ELR (cell line): Measurements from ENCODE around the gene MFSD12.
A peak's percentile ranks its signal among the peaks of the same experiment; 100 is the strongest.
"Not testable (repeated sequence)": the region's sequence is repeated elsewhere in the genome, so short reads cannot be mapped to it uniquely, and the experiment has no call there.

Source experiments
- DNase-seq: peaks from one replicate; pipeline ENCODE4 v3.0.0-alpha.2; 2015; ENCODE audit warnings: low read depth

Gene MFSD12

DNA sequence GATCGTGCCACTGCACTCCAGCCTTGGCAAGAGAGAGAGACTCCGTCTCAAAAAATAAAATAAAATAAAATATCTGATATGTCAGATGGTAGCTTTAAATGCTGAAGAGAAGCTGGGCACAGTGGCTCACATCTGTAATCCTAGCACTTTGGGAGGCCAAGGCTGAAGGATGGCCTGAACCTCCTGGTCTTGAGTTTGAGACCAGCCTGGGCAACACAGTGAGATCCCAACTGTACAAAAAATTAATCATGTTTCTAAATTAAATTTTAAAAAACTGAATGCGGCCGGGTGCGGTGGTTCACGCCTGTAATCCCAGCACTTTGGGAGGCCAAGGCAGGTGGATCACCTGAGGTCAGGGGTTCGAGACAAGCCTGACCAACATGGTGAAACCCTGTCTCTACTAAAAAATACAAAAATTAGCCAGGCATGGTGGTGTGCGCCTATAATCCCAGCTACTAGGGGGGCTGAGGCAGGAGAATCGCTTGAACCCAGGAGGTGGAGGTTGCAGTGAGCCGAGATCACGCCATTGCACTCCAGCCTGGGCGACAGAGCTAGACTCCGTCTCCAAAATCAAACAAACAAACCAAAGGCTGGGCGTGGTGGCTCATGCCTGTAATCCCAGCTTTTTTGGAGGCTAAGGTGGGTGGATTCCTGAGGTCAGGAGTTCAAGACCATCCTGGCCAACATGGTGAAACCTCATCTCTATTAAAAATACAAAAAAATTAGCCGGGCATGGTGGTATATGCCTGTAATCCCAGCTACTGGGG lies 26.8 kb upstream of the MFSD12 start:
- DNase-seq: not testable (repeated sequence)

DNA sequence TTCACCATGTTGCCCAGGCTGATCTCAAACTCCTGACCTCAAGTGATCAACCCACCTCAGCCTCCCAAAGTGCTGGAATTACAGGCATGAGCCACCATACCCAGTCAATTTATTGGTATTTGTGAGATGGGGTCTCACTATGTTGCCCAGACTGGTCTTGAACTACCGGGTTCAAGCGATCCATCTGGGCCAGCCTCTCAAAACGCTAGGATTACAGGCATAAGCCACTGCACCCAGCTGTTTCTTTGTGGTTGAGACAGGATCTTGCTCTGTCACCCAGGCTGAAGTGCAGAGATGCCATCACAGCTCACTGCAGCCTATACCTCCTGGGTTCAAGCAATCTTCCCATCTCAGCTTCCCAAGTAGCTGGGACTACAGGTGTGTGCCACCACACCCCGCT lies 24.4 kb upstream of the MFSD12 start:
- DNase-seq: not testable (repeated sequence)

DNA sequence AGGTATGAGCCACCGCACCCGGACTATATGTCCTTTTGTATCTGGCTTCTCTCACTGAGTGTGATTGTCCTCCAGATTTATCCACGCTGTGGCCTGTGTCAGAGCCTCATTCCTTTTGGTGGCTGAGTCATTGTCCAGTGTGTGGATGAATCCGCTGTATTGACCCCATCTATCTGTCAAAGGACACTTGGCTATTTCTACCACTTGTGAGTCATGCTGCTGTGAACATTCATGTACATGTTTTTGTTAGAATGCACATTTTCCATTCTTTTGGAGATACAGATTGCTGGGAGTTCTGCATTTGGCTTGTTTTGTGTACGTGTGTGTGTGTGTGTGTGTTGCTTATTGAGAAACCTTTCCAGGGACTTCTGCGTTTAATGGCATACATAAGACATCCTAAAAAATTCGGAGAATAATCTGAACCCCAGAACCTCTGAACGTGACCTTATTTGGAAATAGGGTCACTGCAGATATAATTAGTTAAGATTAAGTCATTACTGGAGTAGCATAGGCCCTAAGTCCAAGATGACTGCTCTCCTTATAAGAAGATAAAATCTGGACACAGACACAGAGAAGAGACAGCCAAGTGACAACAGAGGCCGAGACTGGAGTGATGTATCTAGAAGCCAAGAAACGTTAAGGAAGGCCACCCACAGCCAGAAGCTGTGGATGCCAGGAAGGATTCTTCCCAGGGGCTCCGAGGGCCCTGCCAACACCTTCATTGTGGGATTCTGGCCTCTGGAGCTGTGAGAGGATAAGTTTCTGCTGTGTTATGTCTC lies 23.0 kb upstream of the MFSD12 start:
- DNase-seq: peak; percentile 97

DNA sequence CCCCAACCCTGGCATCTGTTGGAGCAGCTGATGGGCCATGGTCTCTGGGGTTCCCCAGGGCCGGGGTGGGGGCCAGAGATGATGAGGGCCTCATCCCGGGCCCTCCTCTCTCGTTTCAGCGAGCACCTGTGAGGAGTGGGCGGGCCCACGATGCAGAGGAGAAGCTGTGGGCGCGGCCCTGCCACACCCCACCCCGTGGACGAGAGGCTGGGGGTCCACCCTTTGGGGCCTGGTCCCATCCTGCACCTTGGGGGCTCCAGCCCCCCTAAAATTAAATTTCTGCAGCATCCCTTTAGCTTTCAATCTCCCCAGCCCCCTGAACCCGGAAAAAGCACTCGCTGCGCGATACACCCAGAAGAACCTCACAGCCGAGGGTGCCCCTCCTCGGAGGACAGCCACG lies 21.0 kb upstream of the MFSD12 start:
- no peak for DNase-seq

DNA sequence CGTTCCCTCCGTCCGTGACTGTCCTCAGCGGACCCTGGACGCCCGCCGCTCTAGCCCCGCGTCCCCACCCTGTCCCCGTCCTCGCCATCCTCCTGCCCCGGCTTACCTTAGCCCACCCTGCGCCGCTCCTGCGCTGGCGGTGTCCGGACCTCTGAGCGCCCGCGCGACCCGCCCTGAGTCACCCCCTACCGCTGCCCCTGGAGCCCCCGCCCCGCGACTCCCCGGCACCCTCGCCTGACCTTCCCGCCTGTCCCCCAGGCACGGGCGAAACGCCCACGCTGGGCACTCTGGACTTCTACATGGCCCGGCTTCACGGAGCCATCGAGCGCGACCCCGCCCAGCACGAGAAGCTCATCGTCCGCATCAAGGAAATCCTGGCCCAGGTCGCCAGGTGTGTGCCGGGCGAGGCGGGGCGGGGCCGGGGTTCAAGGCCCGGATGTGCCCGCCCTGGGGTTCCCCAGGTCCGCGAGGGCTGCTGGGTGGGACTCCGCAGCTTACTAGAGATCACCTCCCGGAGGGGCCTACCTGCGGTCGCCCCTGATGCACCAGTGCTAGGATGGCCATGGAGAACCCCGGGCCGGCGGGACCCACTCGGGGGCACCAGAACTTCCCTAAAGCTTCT lies 20.4 kb upstream of the MFSD12 start:
- DNase-seq: no peak

DNA sequence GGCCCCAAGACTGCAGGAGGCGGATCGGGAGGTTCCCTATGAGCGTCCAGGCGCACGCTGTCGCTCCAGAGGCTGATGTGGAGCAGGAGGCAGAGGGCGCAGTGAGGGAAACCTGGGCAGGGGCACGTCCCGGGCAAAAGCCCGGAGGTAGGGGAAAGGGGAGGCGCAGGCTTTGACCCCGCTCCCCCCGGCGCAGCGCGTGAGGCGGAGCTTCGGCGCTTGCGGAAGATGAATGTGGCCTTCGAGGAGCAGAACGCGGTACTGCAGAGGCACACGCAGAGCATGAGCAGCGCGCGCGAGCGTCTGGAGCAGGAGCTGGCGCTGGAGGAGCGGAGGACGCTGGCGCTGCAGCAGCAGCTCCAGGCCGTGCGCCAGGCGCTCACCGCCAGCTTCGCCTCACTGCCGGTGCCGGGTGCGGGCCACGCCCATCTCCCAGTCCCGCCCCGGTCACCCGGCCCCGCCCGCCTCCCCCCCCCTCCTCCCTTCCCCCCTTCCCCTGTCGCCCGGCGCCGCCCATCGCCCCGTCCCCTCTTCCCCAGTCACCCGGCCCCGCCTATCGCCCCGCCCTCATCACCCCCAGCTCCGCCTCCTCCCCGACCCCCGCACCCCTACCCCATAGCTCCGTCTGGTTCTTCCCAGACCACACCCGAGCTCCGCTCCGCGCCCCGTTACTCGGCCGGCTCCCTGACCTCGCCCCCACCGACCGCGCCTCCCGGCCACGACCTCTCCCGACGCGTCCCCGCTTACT lies 19.5 kb upstream of the MFSD12 start:
- no peak for DNase-seq

DNA sequence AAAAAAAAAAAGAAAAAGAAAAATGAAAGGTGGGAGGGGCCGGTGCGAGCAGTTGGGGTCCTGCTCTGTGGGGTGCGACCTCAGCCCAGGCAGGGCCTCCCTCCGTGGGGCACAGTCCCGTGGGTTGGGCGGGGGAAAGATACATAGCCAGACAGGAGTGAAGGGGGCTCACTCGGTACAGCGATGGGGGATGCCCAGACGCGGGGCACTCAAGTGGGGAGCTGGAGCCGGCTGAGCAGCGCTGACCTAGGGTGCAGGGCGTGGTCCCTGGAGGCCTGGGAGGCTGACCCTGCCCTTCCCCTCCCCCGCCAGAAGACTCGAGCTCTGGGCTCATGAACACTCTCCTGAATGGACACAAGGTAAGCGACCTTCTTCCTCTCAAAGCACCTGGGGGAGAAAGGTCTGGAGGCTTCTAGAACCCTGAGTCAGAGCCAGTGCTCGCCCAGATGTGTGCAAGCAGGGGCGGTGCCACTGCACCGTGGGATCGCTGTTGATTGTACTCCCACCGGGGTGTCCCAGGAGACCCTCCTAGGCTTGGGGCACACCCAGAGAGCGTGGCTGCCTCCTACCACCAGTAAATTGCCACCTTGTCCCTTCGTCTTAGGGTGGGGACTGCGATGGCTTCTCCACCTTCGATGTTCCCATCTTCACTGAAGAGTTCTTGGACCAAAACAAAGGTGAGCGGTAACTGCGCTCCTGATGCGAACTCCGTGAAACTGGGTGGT lies 18.7 kb upstream of the MFSD12 start:
- DNase-seq: no peak

DNA sequence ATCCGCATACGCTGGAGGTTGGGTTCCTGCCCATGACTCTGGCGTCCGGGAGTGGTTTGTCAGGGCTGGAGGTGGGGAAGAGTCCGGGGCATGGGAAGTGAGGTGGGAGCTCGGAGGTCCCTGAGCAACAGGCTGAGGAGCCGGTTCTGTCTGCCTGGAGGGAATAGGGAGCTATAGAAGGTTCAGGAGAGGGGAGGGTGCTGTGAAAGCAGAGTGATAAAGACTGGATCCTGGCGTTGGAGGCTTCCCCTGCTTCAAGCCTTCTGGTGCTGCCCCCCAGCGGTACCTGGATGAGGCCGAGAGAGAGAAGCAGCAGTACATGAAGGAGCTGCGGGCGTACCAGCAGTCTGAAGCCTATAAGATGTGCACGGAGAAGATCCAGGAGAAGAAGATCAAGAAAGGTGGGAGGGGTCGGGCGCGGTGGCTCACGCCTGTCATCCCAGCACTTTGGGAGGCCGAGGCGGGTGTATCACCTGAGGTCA lies 17.9 kb upstream of the MFSD12 start:
- peak; percentile 66 for DNase-seq

DNA sequence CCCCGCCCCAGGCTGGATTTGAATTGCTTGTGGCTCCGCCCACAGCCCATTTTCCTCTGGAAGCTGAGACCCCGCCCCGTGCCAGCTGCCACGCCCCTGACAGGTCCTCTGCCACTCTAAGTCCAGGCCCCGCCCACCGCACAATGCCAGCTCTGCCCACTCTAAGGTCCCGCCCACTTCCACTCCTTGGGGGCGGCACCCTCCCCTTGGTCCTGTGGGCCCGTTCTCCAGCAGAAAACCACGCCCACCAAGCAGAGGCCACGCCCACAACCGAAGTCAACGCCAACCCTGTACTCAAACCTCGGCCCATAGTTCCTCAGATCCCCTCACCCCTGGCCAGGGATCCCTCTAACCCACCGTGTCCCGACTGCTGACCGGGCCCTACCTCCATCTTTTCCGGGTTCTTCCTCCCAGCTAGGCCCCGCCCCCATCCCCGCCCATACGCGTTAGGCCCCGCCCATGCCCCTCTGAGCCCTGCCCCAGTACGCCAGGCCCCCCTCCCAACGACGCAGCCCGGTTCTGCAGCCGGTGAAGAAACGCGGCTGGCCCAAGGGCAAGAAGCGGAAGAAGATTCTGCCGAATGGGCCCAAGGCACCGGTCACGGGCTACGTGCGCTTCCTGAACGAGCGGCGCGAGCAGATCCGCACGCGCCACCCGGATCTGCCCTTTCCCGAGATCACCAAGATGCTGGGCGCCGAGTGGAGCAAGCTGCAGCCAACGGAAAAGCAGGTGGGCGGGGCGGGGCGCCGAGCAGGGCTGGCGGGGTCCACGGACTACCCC lies 16.7 kb upstream of the MFSD12 start:
- DNase-seq: peak; percentile 98

DNA sequence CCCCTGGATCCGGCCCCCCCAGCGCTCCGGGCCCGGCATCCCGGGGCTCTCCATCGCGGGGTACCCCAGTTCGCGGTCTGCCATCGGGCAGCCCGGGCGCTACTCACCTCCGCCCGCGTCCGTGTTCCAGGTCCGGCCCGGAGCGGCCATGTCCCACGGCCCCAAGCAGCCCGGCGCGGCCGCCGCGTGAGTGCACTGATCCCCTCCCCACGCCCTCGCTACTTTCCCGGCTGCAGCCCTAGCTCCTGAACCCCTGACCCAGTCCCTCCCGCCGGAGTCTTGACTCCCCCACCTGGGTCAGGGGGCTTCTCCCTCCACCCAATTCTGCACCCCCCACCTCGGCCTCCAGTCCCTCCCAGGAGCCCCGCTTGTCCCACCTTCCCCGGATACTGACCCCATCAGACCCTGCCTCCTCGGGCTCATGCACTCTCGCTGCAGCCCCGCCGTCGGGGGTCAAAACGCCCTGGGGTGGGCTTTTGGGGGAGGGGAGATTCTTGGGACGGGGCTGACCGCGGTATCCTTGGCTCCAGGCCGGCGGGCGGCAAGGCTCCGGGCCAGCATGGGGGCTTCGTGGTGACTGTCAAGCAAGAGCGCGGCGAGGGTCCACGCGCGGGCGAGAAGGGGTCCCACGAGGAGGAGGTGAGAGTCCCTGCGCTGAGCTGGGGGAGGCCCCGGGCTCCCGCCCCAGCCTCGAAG lies 15.9 kb upstream of the MFSD12 start:
- DNase-seq: peak; percentile 42

DNA sequence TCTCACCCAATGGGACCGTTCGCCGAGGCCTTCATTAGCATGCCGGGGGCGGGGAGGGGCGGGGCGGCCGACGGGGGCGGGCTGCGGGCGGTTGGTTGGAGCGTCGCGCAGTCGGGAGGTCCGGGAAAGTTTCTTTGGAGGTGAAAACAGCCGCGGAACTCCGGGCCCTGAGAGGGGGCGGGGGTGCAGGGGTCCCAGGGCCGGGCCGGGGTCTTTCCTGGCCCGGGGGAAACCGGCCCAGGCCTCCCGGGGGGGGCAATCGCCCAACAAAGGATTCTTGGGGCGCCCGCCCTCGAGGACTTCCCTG lies 15.4 kb upstream of the MFSD12 start, which contains the start of gene HMG20B:
Gene HMG20B, plus strand, starts transcription at position 90 of the 307 bp plus-strand sequence. CDS start 366 bp downstream, outside the sequence.
- no peak for DNase-seq

DNA sequence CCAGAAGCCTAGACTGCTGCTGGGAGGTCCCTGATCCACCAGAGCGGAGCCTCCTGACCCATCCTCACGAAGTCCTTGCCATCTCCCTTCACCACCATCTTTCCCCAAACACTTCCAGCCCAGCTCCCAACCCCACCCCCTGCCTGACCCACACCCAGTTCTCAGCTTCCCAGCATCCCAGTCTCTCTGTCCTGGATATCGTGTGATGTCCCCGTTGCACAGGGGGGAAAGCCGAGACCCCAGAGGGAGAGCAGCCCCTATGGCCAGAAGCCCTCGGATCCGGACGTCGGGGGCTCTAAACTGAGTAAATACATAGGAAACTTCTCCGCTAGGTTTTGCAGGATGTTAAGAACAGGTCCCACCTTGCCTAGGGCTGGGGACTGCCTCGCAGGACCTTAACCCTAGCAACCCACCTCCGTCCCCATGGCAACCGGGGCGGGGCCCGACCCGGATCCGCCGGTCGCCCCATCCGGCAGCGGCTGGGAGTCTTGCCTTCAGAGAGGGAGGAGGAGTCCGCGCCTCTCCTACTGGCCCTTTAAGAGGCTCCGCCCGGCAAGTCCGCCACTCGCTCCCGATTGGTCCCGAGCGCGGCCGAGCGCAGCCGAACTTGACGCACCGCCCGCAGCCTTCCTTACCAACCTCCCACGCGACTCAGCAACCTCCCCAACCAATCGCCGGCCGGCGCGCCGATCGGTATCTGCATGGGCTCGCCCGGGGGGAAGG lies 14.9 kb upstream of the MFSD12 start:
- DNase-seq: peak; percentile 100

DNA sequence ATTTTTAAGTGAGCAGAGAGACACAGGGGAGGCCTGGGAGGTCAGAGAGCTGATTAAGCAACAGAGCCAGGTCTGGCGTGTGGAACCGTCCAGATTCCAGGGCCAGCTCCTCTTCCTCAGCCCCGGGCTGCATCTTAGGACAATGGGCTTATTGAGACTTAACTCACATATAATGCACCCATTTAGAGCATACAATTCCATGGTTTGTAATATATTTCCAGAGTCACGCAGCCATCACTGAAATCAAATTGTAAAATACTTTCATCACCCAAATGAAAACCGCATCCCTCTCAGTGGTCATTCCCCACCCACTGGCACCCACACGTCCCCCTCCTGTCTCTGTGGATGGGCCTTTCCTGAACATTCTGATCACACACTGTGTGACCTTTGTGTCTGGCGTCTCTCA lies 13.2 kb upstream of the MFSD12 start:
- DNase-seq: no peak

DNA sequence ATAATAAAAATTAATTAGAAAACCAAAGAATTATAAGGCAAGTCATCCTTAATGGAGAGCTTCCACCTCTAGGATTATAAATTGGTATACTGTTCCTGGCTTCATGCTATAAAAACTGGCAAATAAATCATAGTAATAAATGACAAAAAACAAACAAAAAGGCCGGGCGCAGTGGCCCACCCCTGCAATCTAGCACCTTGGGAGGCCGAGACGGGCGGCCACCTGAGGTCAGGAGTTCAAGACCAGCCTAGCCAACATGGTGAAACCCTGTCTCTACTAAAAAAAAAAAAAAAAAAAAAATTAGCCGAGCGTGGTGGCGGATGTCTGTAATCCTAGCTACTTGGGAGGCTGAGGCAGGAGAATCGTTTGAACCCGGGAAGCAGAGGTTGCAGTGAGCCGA lies 12.7 kb upstream of the MFSD12 start:
- DNase-seq: not testable (repeated sequence)

DNA sequence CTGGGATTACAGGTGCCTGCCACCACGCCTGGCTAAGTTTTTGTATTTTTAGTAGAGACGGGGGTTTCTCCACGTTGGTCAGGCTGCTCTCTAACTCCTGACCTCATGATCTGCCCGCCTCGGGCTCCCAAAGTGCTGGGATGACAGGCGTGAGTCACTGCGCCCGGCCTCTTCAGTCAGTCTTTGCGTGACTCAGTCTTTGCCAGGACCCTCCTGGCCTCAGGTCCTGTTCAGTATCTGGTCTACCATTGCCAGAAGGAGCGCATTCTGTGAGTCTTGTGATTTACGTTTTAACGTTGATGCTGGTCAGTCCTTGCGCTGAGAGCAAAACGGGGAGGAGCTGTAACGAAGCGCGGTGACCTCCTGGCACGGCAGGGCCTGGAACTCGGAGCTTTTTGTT lies 7.8 kb upstream of the MFSD12 start:
- DNase-seq: peak; percentile 99

DNA sequence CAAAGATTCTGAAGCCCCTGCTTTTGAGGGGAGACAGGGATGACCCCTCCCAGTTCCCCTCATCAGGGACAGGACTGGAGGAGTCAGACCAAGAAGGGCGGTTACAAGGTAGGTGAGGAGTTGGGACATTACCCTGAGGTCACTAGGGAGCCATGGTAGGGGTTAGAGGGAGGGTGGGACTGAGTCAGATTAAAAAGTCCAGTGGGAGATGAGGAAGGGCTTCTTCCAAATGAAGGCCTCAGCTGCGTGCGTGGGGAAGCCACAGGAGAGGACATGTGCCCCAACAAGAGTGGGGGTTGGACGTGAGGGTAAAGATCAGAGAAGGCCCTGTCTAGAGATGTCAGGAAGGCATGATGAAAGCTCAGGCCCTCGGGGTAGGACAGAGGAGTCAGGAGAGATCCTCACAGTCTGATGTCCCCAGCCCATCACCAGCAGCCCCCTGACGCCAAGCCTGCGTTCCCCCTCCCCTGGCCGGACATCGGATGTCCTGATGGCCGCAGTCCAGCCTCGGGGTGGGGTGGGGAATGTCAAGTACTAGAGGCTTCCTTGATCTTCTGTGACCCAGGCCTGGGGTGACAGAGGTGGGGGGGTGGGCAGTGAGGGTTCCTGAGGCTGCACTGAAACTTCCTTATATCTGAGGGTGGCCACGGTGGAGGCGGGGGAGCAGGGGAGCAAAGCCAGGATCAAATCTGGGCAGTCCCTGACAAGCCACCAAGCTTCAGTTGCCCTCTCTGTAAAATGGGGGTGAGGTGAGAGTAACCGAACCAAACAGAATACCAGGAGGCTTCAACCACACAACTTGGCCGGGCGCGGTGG lies 6.5 kb upstream of the MFSD12 start:
- no peak for DNase-seq

DNA sequence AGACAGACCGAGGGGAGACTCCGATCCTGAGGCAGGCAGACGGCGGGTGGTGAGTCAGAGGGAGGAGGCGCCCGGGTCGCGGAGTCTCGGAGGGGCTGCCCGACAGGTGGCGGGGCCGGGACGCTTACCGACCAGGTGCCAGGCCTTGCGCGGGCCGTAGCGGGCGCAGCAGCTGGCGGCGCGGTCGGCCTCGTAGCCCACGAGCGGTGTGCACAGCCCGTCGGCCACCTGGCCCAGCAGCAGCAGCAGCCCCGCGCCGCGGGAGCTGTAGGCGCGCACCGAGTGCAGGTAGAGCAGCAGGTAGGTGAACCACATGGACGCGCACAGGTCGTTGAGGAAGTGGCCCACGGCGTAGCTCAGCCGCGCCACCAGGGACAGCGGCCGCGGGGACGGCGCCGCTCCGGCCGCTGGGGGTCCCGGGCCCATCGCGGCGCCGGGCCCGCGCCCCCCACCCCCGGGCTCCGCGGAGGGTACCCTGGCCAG lies 367 bp downstream of the MFSD12 start:
- DNase-seq: peak; percentile 82

DNA sequence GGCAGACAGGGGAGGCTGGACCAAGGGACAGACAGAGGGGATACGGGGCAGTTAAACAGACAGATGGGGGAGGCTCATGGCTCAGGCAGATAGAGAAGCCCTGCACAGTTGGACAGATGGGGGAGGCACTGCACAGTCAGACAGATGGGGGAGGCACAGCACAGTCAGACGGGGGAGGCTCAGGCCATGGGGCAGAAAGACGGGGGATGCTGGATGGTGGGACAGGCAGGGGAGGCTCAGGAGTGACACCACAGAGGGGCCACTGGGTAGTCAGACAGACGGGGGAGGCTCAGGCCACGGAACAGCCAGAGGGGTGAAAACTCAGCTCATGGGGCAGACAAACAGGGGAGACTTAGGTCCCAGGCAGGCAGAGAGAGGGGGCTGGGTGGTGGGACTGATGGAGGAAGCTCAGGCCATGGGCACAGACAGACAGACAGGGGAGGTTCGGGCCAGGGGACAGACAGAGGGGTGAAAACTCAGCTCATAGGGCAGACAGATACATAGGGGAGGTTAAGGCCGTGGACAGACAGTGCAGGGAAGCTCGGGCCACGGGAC lies 886 bp downstream of the MFSD12 start:
- no peak for DNase-seq
